Measurements from ENCODE around the gene LRRC28. TPM values are rescaled to one million over a fixed set of nuclear protein-coding genes. Genes with fewer than 3 reads are reported as not detected.
A peak's percentile ranks its signal among the peaks of the same experiment; 100 is the strongest.

LRRC28 gene
- total RNA-seq, 1 experiment from 2014 or later, result 21.4 TPM

GRCh38 chr15:99322643-99323405 is 71.5 kb downstream of the LRRC28 start (continued):
- TF ChIP-seq TCF7L2 (IDR thresholded peaks at IDR 0.05; ENCODE audit: borderline replicate concordance, extremely low read depth, insufficient read depth, insufficient read length) (no peak), YY1 (IDR thresholded peaks at IDR 0.05; ENCODE audit: extremely low read depth, insufficient replicate concordance, low read depth, low read length) (no peak), ZFX (IDR thresholded peaks at IDR 0.05) (no peak), EGR1 (IDR thresholded peaks at IDR 0.05; ENCODE audit: low read depth) (no peak), CEBPB (IDR thresholded peaks at IDR 0.05; ENCODE audit: low read depth) (no peak), POLR2AphosphoS5 (IDR thresholded peaks at IDR 0.05; ENCODE audit: low read depth, low read length) (no peak), POLR2A (IDR thresholded peaks at IDR 0.05; ENCODE audit: borderline replicate concordance, extremely low read depth, insufficient read depth, insufficient read length) (no peak), JUND (IDR thresholded peaks at IDR 0.05) (no peak), SIN3A (IDR thresholded peaks at IDR 0.05; ENCODE audit: low read depth) (no peak), EZH2phosphoT487 (IDR thresholded peaks at IDR 0.05; ENCODE audit: borderline replicate concordance) (no peak)

GRCh38 chr15:99324082-99324620 is 72.9 kb downstream of the LRRC28 start:
- CTCF ChIA-PET, result interaction anchor here (1.7 kb wide), 1 partner anchor 380 kb away, joined by 5 read pairs; no protein-coding TSS in a partner anchor
- TF ChIP-seq FOSL1 (IDR thresholded peaks at IDR 0.05; ENCODE audit: low read depth) (peak; percentile 79), POLR2AphosphoS5 (IDR thresholded peaks at IDR 0.05; ENCODE audit: low read depth, low read length) (no peak), CEBPB (IDR thresholded peaks at IDR 0.05; ENCODE audit: low read depth) (peak; percentile 90), POLR2A (IDR thresholded peaks at IDR 0.05; ENCODE audit: borderline replicate concordance, extremely low read depth, insufficient read depth, insufficient read length) (no peak), RAD21 (IDR thresholded peaks at IDR 0.05; ENCODE audit: low read depth) (no peak), JUND (IDR thresholded peaks at IDR 0.05) (peak; percentile 75), ZFX (IDR thresholded peaks at IDR 0.05) (no peak), CTCF (IDR thresholded peaks at IDR 0.05 in 2 of 3, conservative IDR thresholded peaks at IDR 0.05 in 1 of 3; ENCODE audit: borderline replicate concordance in 1 of 3, insufficient read depth in 1 of 3, low read depth in 2 of 3, low read length in 2 of 3) (no peak), ZBTB33 (IDR thresholded peaks at IDR 0.05; ENCODE audit: extremely low read depth, insufficient replicate concordance, low read length) (no peak), TCF7L2 (IDR thresholded peaks at IDR 0.05; ENCODE audit: borderline replicate concordance, extremely low read depth, insufficient read depth, insufficient read length) (no peak), EGR1 (IDR thresholded peaks at IDR 0.05; ENCODE audit: low read depth) (peak; percentile 74)

More at GRCh38 chr15:99324082-99324620, 72.9 kb downstream of the LRRC28 start:
- H3K9me2 ChIP-seq (ENCODE audit: insufficient read depth), result no peaks in the 10 kb centered on the region; the same call in 1 of the 2 replicates
- BruUV-seq (replicated peaks), result TSS peak; percentile 85
- peak overlapping the region; percentile 10 to 51 for H3K4me3 ChIP-seq (replicated peaks in 1 of 2; ENCODE audit: low read depth in 1 of 2, low read length in 2 of 2)
- H3K9me3 ChIP-seq (ENCODE audit: control insufficient read depth in 1 of 2, insufficient read depth in 1 of 2, low read depth in 1 of 2, low read length in 2 of 2), result no peaks in the 10 kb centered on the region
- ChIA-PET RAD21 (ENCODE audit: low non-redundant PET in 1 of 2, low total read pairs in 2 of 2, uncharacterized antibody in 2 of 2, unreplicated experiment in 2 of 2) (no interaction called here), POLR2A (interaction anchor here (0.6 to 1.2 kb wide), 2 partner anchors 12 to 409 kb away, joined by 3 to 5 read pairs; partner anchors contain the start of gene LYSMD4)
- no peaks in the 10 kb centered on the region for H4K20me1 ChIP-seq (ENCODE audit: insufficient read depth)
- H3K4me1 ChIP-seq (ENCODE audit: control insufficient read depth in 1 of 2, insufficient read depth in 2 of 2, low read length in 2 of 2), result peaks cover 9 to 30% of the 10 kb centered on the region in 2 experiments
- peak; percentile 76 for DNase-seq (ENCODE audit: low read depth, low spot score)
- peak overlapping the region; percentile 74 for H3K4me2 ChIP-seq (ENCODE audit: low read length)
- no peaks in the 10 kb centered on the region for H3K36me3 ChIP-seq (ENCODE audit: control insufficient read depth in 1 of 2, insufficient read depth in 2 of 2, low read length in 2 of 2)
- peak; percentile 95 for ATAC-seq
- H2AFZ ChIP-seq (ENCODE audit: low read depth, low read length, poor library complexity, severe bottlenecking), result peak overlapping the region; percentile 67
- H3K27ac ChIP-seq (ENCODE audit: low read depth, low read length), result peak overlapping the region; percentile 58; the same call in 1 of the 2 replicates
- peak overlapping the region; percentile 46 for H3K9ac ChIP-seq (ENCODE audit: low read length)
- intact Hi-C loops (cut with micrococcal nuclease), result no loop called here
- H3K27me3 ChIP-seq (ENCODE audit: insufficient read depth, low read length), result no peaks in the 10 kb centered on the region
- H3K79me2 ChIP-seq (ENCODE audit: insufficient read depth, low read length), result no peaks in the 10 kb centered on the region

All from HCT116 (cell line).